ENCODE data around the gene PROK2.

The PROK2 gene

DNA sequence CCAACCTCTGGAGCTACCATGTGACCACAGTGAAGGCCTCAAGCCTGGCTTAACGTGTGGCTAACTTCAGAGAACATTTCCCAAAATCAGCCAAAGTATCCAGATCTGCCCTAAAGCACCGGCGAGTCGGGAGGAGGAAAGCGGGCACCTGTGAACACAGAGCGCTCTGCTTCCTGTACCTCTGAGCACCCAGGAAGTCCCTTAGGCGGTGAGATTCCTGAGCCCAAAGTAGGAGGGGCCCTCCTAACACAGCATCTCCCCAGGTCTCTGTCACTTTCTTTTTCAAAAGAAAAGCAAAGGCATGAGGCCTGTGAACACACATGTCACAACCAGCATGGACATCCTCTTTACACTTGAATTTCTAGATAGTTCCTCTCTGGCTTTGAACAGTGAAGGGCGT is 58.8 kb downstream of the PROK2 start:
- no peak overlapping the region for H3K27ac ChIP-seq
- TF ChIP-seq, protein P1, sequence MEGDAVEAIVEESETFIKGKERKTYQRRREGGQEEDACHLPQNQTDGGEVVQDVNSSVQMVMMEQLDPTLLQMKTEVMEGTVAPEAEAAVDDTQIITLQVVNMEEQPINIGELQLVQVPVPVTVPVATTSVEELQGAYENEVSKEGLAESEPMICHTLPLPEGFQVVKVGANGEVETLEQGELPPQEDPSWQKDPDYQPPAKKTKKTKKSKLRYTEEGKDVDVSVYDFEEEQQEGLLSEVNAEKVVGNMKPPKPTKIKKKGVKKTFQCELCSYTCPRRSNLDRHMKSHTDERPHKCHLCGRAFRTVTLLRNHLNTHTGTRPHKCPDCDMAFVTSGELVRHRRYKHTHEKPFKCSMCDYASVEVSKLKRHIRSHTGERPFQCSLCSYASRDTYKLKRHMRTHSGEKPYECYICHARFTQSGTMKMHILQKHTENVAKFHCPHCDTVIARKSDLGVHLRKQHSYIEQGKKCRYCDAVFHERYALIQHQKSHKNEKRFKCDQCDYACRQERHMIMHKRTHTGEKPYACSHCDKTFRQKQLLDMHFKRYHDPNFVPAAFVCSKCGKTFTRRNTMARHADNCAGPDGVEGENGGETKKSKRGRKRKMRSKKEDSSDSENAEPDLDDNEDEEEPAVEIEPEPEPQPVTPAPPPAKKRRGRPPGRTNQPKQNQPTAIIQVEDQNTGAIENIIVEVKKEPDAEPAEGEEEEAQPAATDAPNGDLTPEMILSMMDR (conservative IDR thresholded peaks at IDR 0.05) = no peak
- TF ChIP-seq ZFX (IDR thresholded peaks at IDR 0.05) = no peak

DNA sequence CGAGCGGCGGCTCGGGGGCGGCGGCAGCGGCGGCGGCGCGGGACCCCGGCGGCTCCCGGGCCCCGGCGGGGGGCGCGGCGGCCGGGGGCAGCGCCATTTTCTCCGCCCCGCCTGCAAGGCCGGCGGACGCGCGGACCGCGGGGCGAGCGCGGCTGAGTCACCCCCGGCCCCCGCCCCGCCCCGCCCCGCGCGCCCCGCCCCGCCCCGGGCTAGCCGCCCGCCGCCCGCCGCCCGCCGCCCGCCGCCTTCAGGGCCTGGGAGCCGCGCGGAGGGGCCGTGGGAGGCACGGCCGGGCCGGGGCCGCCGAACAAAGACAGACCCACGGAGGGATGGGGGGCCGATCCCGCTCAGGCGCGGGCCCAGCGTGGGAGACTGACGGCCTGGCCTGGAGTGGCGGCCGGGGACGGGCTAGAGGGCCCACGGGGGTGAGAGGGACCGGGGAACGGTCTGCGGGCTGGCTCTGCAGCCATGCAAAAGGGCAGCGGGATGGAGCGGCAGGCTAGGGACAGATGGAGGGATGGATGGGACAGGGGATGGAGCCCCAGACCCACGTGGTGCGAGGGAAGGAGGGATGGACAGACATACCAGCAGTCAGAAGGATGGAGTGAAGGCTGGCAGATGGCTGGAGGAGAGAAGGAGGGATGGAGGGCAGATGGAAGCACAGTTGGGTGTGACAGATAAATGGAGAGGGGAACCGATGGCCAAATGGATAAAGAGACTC is 59.5 kb downstream of the PROK2 start, which contains the start of gene EIF4E3:
TSS of gene EIF4E3 (minus strand) at position 132 of the 721 bp plus-strand sequence. CDS start at position 97, 35 bp downstream.
- peak within 1 kb of the TSS; percentile 59 for H3K27ac ChIP-seq

DNA sequence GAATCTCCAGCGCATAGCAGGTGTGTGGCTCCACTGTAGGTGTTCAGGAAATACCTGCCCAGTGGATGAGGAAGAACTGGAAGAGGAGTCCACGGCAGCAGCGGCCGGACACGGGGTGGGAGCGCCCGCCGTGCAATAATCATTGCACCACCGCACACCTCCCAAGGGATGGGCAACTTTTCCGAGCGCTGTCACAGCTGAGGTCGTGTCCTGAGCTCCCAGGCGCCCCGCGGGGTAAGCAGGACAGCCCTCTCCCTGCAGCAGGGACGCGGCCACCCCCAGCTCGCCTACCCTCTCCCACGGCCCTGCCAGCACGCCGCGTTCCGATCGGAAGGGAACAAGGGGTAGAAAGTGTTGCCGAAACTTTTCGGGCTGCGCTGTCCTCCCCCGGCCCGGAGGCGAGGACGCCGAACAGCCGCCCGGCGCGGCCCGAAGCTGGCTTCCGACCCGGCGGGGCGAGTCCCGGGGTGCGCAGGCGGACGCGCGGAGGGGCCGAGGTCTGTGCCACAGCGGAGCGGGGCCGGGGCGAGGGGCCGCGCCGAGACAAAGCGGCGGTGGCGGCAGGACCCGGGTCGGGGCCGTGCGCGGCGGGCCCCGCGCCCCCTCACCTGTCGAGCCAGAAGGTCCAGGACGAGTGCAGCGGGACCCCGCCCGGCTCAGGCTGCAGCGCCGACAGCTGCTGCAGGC is 60.2 kb downstream of the PROK2 start:
- peak overlapping the region; percentile 59 for H3K27ac ChIP-seq
- TF ChIP-seq, protein P1 (conservative IDR thresholded peaks at IDR 0.05) = no peak
- TF ChIP-seq ZFX (IDR thresholded peaks at IDR 0.05) = peak; percentile 32; the same call in 1 of the 2 replicates

More for the DNA sequence above, 59.5 kb downstream of the PROK2 start, which contains the start of gene EIF4E3:
- no peak for TF ChIP-seq ZFX (IDR thresholded peaks at IDR 0.05)
- TF ChIP-seq, protein P1 (conservative IDR thresholded peaks at IDR 0.05) = no peak

DNA sequence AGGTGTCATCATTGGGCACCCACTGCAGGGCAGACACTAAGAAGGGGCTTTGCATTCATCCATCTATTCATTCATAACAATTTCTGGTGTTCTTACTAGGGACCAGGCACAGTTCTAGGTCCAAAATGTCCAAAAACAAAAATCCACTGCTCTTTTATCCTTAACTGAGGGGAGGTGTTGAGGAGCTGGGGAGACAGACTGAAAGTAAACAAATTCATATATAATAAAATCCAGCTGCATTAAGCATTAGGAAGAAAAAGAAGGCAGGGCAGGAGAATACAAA is 60.8 kb downstream of the PROK2 start:
- TF ChIP-seq, protein P1 (conservative IDR thresholded peaks at IDR 0.05) = no peak
- TF ChIP-seq ZFX (IDR thresholded peaks at IDR 0.05) = no peak
- H3K27ac ChIP-seq = no peak overlapping the region

DNA sequence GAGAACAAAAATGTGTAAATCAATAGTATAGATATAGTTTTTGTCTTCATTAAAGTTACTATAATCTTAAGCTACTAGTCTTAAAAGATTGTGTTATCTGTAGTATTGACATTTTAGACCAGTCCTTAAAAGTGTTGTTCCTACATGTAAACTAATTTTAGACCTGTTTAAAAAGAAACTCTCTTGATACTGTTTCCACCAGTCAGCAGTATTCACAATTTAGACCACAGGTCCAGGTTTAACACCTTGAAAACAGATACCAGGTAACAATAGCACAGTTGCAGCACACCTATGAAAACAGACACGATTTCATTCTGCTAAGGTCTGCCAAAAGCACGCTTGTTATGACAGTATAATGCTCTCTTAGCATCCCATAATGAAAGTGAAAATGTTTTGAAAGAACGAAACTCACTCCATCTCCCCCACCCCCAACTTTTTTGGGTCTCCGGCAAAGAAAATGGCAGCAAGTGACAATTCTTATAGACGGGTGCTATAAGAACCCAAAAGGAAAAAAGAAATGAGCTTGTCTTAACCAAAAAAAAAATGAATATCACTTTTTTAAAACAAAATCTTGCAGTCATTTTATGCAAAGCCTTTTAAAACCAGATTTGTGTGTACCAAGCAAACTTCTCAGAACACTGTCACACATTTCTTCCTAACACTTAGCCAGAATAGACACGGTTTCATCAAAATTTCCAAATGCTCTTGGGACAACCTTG is 61.3 kb downstream of the PROK2 start:
- no peak overlapping the region for H3K27ac ChIP-seq
- TF ChIP-seq ZFX (IDR thresholded peaks at IDR 0.05) = no peak
- TF ChIP-seq, protein P1 (conservative IDR thresholded peaks at IDR 0.05) = no peak

DNA sequence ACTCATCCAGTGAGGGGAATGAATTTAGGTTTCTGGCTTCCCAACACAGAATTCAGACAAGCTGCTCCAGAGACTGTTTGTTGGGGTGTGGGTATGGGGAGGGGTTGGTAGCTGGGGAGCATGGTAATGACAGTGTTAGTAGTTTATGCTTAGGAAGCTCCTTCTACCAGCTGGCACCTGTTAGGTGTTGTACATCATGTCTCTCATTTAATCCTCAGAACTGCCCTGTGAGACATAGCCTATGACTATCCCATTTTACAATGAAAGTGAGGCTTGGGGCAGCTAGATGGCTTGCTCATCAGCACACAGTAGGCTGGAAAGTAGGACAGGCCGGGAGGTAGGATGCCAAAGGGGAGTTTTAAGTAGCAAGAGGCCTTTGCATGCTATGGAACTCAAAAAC is 62.3 kb downstream of the PROK2 start:
- H3K27ac ChIP-seq = no peak overlapping the region
- TF ChIP-seq, protein P1 (conservative IDR thresholded peaks at IDR 0.05) = no peak
- TF ChIP-seq ZFX (IDR thresholded peaks at IDR 0.05) = no peak

Data from C4-2B (cell line).